WTC11 (cell line): ENCODE data around the gene DHRS1. TPM values are rescaled to one million over a fixed set of nuclear protein-coding genes. Genes with fewer than 3 reads are reported as not detected.
A peak's percentile ranks its signal among the peaks of the same experiment; 100 is the strongest.

Experiments used
- ATAC-seq: fragments of 200-7000 bp; cut with Tn5 transposase; 2 replicates; pipeline ENCODE4 v1.10.0; 2021; ENCODE audit warnings: mild to moderate bottlenecking, moderate library complexity
- CTCF ChIA-PET: fragments of 300-600 bp; sonication (Branson Sonifier 250); formaldehyde crosslinking; loops from one replicate; lab custom pipeline; 2021; ENCODE audit warnings: antibody characterized with exemption; lab: Charles Lee
- POLR2A ChIA-PET: fragments of 350-600 bp; sonication (Branson Sonifier 250); formaldehyde crosslinking; loops from one replicate; lab custom pipeline; 2021; ENCODE audit warnings: antibody characterized with exemption; lab: Charles Lee
- DNase-seq: peaks from one replicate; pipeline ENCODE4 v3.0.0; 2021; ENCODE audit warnings: low spot score
- H3K27ac Mint-ChIP-seq: 2 replicates; pipeline ENCODE4 v1.8.0; 2021; ENCODE audit warnings: mixed read lengths
- H3K27me3 Mint-ChIP-seq: 2 replicates; pipeline ENCODE4 v1.8.0; 2021; ENCODE audit warnings: low read depth, mild to moderate bottlenecking, moderate library complexity, mixed read lengths
- H3K36me3 Mint-ChIP-seq: 2 replicates; pipeline ENCODE4 v1.8.0; 2021; ENCODE audit warnings: mixed read lengths
- H3K4me1 Mint-ChIP-seq: 2 replicates; pipeline ENCODE4 v1.8.0; 2022; ENCODE audit warnings: mixed read lengths
- H3K4me3 Mint-ChIP-seq: 2 replicates; pipeline ENCODE4 v1.8.0; 2021; ENCODE audit warnings: mild to moderate bottlenecking, moderate library complexity, mixed read lengths
- H3K9me3 Mint-ChIP-seq: 2 replicates; pipeline ENCODE4 v1.8.0; 2021; ENCODE audit warnings: mixed read lengths
- ATF3 ChIP-seq: sonication (generic); formaldehyde crosslinking; conservative IDR thresholded peaks from 2 replicates; pipeline ENCODE4 v1.8.1; 2022; ENCODE audit warnings: mild to moderate bottlenecking, missing genetic modification reagents
- EMX1 ChIP-seq: fragments of 250-450 bp; sonication (Bioruptor Pico); IDR thresholded peaks from 2 replicates; pipeline ENCODE4 v1.8.0; 2021; ENCODE audit warnings: mild to moderate bottlenecking
- ERG ChIP-seq: fragments of 250-450 bp; sonication (Bioruptor Pico); IDR thresholded peaks from 2 replicates; pipeline ENCODE4 v1.8.0; 2021; ENCODE audit warnings: mild to moderate bottlenecking
- ETV6 ChIP-seq: sonication (generic); formaldehyde crosslinking; IDR thresholded peaks from 2 replicates; pipeline ENCODE4 v1.8.1; 2022; ENCODE audit warnings: mild to moderate bottlenecking, missing genetic modification reagents
- FOXP4 ChIP-seq: sonication (generic); formaldehyde crosslinking; IDR thresholded peaks from 2 replicates; pipeline ENCODE4 v1.8.0; 2022; ENCODE audit warnings: mild to moderate bottlenecking, missing genetic modification reagents
- GABPB1 ChIP-seq: sonication (generic); formaldehyde crosslinking; IDR thresholded peaks from 2 replicates; pipeline ENCODE4 v1.8.1; 2023; ENCODE audit warnings: mild to moderate bottlenecking, missing genetic modification reagents
- SMAD3 ChIP-seq: sonication (generic); formaldehyde crosslinking; IDR thresholded peaks from 2 replicates; pipeline ENCODE4 v1.8.0; 2022; ENCODE audit warnings: missing genetic modification reagents, mild to moderate bottlenecking, borderline replicate concordance
- TEAD1 ChIP-seq: sonication (generic); formaldehyde crosslinking; IDR thresholded peaks from 2 replicates; pipeline ENCODE4 v1.8.0; 2022; ENCODE audit warnings: mild to moderate bottlenecking, missing genetic modification reagents
- TEAD4 ChIP-seq: sonication (generic); formaldehyde crosslinking; IDR thresholded peaks from 2 replicates; pipeline ENCODE4 v1.8.0; 2022; ENCODE audit warnings: mild to moderate bottlenecking, missing genetic modification reagents
- TP53 ChIP-seq: sonication (generic); formaldehyde crosslinking; IDR thresholded peaks from 2 replicates; pipeline ENCODE4 v1.8.1; 2023; ENCODE audit warnings: mild to moderate bottlenecking, missing genetic modification reagents
- ZNF263 ChIP-seq: sonication (generic); formaldehyde crosslinking; IDR thresholded peaks from 2 replicates; pipeline ENCODE4 v1.8.1; 2022; ENCODE audit warnings: low read depth, mild to moderate bottlenecking, moderate library complexity, missing genetic modification reagents
- ZNF281 ChIP-seq: sonication (generic); formaldehyde crosslinking; IDR thresholded peaks from 2 replicates; pipeline ENCODE4 v1.8.0; 2023; ENCODE audit warnings: mild to moderate bottlenecking, missing genetic modification reagents
- ZNF532 ChIP-seq: fragments of 250-450 bp; sonication (Bioruptor Pico); IDR thresholded peaks from 2 replicates; pipeline ENCODE4 v1.9.0; 2021; ENCODE audit warnings: mild to moderate bottlenecking, borderline replicate concordance
- total RNA-seq: library from RNA; stranded (reverse); gene quantifications from 3 replicates; pipeline ENCODE4 v1.2.3, GENCODE V29; 2021
- TF ChIP-seq, protein P1 (sequence below): sonication (generic); formaldehyde crosslinking; IDR thresholded peaks from 2 replicates; pipeline ENCODE4 v1.8.1; 2022; ENCODE audit warnings: missing genetic modification reagents, borderline replicate concordance

DHRS1 gene
- total RNA-seq, 1 experiment from 2014 or later, result 13.9 TPM

- ChIA-PET POLR2A (interaction anchor here (0.5 to 1.5 kb wide), 4 partner anchors 28 to 41 kb away, joined by 3 to 20 read pairs (median 3); partner anchors contain the start of gene TINF2), CTCF (interaction anchor here (1.2 to 5.8 kb wide), 9 partner anchors 14 to 124 kb away, joined by 4 to 77 read pairs (median 9); partner anchors contain the start of genes CHMP4A, CIDEB, DHRS1 and LTB4R)
- Mint-ChIP-seq H3K27me3 (no peaks in the 10 kb centered on the region), H3K4me1 (peaks cover 16% of the 10 kb centered on the region), H3K9me3 (no peaks in the 10 kb centered on the region), H3K4me3 (peak overlapping the region; percentile 72; the same call in 1 of the 2 replicates), H3K36me3 (peaks cover 4% of the 10 kb centered on the region; the same call in 1 of the 2 replicates), H3K27ac (no peak overlapping the region)
- DNase-seq (no peak), ATAC-seq (no peak)
- TF ChIP-seq ZNF263 (CRISPR knock-in tag) (no peak), GABPB1 (CRISPR knock-in tag) (no peak), ZNF532 (CRISPR knock-in tag) (no peak), TEAD1 (no peak), EMX1 (CRISPR knock-in tag) (no peak), TP53 (CRISPR knock-in tag) (no peak), ETV6 (CRISPR knock-in tag) (no peak), ATF3 (no peak)
Measured at GRCh38 chr14:24269910-24270536, 29.6 kb downstream of the DHRS1 start.

GRCh38 chr14:24269368-24269767 lies 30.2 kb downstream of the DHRS1 start:
- ATAC-seq (no peak), DNase-seq (no peak)
- POLR2A ChIA-PET, result interaction anchor here (0.8 kb wide), 1 partner anchor 27 kb away, joined by 3 read pairs; the partner anchor contains the start of gene TINF2
- Mint-ChIP-seq H3K27ac (no peak overlapping the region), H3K9me3 (no peaks in the 10 kb centered on the region), H3K4me3 (no peak overlapping the region), H3K36me3 (peaks cover 4% of the 10 kb centered on the region; the same call in 1 of the 2 replicates), H3K4me1 (peaks cover 16% of the 10 kb centered on the region), H3K27me3 (no peaks in the 10 kb centered on the region)
- TF ChIP-seq SMAD3 (CRISPR knock-in tag), result no peak
- CTCF ChIA-PET, result interaction anchor here (0.7 to 5.8 kb wide), 5 partner anchors 26 to 163 kb away, joined by 3 to 77 read pairs (median 18); partner anchors contain the start of genes CHMP4A, CIDEB and TINF2

DNA sequence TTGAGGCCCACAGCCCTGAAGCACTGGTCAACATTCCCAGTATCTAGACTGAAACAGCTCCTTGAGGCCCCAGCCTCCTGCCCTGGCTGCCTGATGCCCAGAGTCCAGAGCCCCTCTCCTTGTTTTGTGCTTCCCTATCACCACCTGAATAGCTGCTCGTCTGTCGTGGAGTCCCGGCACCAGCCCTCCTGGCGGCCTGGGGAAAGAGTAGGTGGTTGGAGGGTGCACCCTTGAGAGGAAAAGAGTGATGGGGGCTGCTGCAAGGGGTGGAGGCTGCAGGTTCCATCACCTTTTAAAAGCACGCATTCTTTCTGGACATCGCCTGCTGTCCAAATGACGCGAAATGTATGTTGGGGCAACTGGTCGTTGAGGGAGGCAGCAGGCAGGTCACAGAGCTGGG lies 31.4 kb downstream of the DHRS1 start:
- ChIA-PET POLR2A (no interaction called here), CTCF (interaction anchor here (0.6 to 5.8 kb wide), 2 partner anchors 40 to 131 kb away, joined by 4 to 30 read pairs; partner anchors contain the start of genes CIDEB and NYNRIN)
- Mint-ChIP-seq H3K36me3 (peaks cover 4% of the 10 kb centered on the region; the same call in 1 of the 2 replicates), H3K9me3 (no peaks in the 10 kb centered on the region), H3K4me1 (peaks cover 10% of the 10 kb centered on the region), H3K27ac (no peak overlapping the region), H3K4me3 (no peak overlapping the region), H3K27me3 (no peaks in the 10 kb centered on the region)
- no peak for ATAC-seq
- no peak for DNase-seq
- no peak for TF ChIP-seq ZNF281 (CRISPR knock-in tag)
- no peak for TF ChIP-seq SMAD3 (CRISPR knock-in tag)
- no peak for TF ChIP-seq TEAD4 (CRISPR knock-in tag)
- TF ChIP-seq, protein P1, sequence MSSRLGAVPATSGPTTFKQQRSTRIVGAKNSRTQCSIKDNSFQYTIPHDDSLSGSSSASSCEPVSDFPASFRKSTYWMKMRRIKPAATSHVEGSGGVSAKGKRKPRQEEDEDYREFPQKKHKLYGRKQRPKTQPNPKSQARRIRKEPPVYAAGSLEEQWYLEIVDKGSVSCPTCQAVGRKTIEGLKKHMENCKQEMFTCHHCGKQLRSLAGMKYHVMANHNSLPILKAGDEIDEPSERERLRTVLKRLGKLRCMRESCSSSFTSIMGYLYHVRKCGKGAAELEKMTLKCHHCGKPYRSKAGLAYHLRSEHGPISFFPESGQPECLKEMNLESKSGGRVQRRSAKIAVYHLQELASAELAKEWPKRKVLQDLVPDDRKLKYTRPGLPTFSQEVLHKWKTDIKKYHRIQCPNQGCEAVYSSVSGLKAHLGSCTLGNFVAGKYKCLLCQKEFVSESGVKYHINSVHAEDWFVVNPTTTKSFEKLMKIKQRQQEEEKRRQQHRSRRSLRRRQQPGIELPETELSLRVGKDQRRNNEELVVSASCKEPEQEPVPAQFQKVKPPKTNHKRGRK, result no peak
- TF ChIP-seq ERG (CRISPR knock-in tag), result no peak
- no peak for TF ChIP-seq FOXP4
